Left hindlimb (tissue), 1 donor: ENCODE measurements around the gene CCL22.
A peak's percentile ranks its signal among the peaks of the same experiment; 100 is the strongest.
"Not testable (repeated sequence)": the region's sequence is repeated elsewhere in the genome, so short reads cannot be mapped to it uniquely, and the experiment has no call there.

Experiments
- DNase-seq: peaks from one replicate; pipeline ENCODE4 v3.0.0-alpha.2; 2018

The CCL22 gene

DNA sequence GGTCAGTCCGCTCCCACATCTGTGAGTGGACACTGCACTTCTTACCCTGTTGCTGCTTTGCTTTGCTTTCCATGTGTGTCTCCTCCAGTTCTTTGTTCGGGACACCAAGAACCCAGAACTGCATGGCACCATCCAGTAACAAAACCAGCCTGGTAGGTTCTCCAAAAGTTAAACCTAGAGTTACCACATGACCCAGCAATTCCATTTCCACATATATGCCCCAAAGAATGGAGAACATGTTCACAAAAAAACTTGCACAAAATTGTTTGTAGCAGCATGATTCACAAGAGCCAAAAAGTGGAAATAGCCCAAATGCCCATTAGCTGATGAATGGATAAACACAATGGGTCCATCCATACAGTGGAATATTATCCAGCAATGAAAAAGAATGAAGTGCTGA is 10.3 kb upstream of the CCL22 start:
- no peak for DNase-seq

DNA sequence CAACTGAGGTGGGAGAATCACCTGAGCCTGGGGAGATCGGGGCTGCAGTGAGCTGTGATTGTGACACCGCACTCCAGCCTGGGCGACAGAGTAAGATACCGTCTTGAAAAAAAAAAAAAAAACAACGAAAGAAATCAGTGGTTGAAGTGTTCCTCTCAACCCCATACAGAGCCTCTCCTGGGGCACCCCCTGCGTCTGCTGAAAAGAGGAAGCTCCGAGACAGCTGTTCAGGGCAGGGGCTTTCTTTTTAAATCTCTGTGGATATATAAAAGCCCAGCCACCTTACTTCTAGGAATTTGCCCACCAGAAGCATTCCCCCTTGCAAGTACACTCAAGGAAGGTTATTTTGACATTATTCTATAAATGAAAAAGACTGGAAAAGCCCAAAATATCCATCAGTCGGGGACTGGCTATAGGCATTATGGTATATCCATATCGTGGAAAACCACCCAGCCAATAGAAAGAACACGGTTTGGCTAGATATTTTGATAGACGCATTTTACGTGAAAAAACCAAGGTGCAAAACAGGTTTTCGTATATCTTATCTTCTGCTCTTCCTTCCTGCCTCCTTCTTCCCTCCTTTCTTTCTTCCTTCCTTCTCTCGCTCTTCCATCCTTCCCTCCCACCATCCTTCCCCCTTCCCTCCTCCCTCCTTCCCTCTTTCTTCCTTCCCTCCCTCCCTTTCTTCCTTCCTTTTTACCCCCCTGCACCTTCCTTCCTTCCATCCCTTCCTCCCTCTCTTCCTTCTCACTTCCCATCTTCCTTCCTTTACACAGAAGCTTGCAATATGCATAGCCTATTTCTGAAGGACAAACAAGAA is 9.2 kb upstream of the CCL22 start:
- no peak for DNase-seq

- no peak for DNase-seq
Measured at GRCh38 chr16:57352636-57353047, 5.9 kb upstream of the CCL22 start.

DNA sequence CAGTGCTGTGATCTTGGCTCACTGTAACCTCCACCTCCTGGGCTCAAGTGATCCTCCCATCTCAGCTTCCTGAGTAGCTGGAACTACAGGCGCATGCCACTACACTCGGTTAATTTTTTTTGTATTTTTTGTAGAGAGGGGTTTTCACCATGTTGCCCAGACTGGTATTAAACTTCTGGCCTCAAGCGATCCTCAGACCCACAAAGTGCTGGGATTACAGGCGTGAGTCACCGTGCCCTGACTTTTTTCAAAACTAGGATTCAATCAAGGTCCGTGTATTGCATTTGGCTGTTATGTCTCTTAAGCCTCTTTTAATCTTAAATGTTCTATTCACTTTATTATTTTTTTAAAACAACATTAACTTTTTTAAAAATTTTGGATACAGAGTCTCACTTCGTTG is 4.3 kb upstream of the CCL22 start:
- no peak for DNase-seq

- no peak for DNase-seq
Measured at GRCh38 chr16:57355898-57356414, 2.6 kb upstream of the CCL22 start.

- DNase-seq: no peak
Measured at GRCh38 chr16:57356547-57356946, 2.0 kb upstream of the CCL22 start.

DNA sequence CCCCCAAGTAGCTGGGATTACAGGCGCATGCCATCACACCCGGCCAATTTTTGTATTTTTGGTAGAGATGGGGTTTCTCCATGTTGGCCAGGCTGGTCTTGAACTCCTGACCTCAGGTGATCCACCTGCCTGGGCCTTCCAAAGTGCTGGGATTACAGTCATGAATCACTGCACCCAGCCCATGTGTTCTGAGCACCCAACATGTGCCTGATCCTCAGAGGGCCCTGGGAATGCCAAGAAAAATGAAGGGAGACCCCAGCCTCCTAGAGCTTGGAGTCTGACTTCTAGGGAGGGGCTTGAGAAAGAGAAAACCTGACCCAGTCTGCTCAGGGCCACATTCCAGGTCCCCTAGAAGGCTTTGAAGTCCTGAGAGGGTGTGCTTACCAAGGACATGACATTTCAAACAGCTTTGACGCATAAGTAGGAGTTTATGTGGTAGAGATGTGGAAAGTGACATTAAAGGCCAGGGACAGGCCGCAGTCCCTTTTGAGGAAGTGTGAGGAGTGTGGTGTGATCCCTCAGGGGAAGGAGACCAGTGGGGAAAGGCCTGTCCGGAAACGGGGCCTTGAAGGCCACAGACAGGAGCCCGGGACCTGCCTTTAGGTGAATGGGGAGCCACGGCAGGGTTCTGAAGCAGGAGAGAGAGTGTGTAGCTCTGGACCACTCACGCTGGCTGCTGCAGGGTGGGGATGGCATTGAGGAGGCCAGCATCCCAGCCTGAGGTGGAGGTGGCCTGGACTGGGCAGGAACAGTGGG is 1.1 kb upstream of the CCL22 start:
- no peak for DNase-seq

- DNase-seq: no peak
Measured at GRCh38 chr16:57358086-57358420, 530 bp upstream of the CCL22 start.

- no peak for DNase-seq
Measured at GRCh38 chr16:57360321-57360935, 1.8 kb downstream of the CCL22 start.

- DNase-seq: no peak
Measured at GRCh38 chr16:57361404-57361803, 2.8 kb downstream of the CCL22 start.

GRCh38 chr16:57364143-57364542 is 5.6 kb downstream of the CCL22 start:
- DNase-seq: no peak

DNA sequence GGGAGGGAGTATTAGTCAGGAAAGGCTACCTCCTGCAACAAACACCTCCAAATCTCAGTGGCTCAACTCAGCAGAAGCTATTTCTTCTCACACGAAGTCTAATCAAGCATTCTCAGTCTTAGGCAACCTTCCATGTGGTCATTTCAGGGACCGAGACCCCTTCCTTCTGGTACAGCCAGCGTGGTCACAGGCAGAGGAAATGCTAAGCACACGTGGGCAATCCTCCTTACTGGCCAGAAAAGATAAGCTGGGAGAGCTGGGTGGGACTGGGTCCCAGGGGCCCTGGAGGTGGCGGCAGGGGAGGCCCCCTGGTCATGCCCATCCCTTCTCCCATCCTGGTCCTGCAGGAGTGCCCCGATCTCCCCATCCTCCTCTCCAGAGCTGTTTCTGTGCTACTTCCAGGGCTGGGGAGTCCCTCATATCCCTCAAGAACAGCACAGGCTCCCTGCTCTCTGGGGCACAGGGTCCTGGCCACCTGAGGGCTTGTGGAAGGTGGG is 8.0 kb downstream of the CCL22 start:
- no peak for DNase-seq

GRCh38 chr16:57367116-57367752 is 8.7 kb downstream of the CCL22 start:
- DNase-seq: no peak

GRCh38 chr16:57371494-57372371 is 13.2 kb downstream of the CCL22 start:
- DNase-seq: no peak

- DNase-seq: peak; percentile 88
Measured at GRCh38 chr16:57372372-57373116, 14.0 kb downstream of the CCL22 start, which contains the start of gene CX3CL1. TSS of gene CX3CL1 (plus strand) at chr16:57372490. CDS start at chr16:57372569, 79 bp downstream.

DNA sequence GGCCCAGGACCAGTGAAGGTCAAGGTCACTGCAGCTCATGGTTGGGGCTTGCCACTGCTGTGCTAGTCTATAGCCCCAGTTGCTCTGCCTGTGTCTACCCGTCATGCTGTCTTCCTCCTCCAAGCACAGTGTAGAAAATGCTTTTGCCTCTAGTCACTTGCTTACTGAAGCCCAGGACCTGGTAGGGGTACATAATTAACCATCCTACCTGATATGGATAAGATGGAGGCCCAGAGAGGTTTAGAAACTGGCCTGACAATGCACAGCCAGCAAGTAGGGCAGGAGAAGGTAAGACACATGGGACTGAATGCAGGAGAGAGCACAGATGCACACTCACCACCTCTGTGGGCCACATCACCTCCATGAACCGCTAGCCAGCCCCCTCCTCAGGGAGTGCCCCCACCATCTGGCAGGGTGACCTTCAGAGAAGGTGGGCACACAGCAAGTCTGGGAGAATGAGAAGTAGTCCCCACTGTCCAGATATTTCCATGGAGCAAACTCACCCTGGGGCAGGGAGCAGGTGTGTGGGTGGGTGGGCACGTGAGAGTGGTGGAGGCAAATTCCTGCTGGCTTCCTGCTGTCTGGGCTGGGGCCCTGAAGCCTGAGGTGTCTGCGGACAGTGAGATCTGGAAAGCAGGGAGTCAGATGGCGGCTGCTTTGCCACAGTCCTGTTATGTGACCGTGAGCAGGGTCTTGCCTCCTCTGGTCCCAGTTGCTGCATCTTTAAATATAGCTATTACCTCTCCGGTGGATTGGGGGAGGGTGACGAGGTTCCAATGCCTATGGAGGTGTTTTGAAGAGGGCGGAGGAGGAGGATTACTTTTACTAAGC is 14.7 kb downstream of the CCL22 start:
- DNase-seq: no peak

DNA sequence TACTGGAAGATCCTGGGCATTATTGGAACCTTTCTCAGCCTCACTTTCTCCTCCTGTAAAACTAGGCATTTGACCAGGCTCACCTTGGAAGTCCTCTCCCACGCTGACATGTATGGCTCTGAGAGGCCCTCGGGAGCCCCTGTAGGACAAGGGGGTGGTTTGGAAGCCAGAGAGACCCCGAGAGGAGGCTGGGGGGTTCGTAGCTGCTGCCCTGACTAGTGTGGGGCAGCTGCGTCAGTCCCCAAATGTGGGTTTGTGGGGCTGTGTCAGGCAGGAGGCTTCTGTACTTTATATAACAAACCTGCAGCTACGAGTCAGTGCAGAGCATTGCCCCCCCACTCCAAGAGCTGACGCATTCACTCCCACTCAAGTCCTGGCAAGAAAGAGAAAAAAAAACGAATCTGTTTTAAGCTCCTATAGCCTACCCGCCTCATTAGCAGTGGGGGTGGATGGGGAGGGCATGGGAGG is 15.5 kb downstream of the CCL22 start:
- DNase-seq: no peak

DNA sequence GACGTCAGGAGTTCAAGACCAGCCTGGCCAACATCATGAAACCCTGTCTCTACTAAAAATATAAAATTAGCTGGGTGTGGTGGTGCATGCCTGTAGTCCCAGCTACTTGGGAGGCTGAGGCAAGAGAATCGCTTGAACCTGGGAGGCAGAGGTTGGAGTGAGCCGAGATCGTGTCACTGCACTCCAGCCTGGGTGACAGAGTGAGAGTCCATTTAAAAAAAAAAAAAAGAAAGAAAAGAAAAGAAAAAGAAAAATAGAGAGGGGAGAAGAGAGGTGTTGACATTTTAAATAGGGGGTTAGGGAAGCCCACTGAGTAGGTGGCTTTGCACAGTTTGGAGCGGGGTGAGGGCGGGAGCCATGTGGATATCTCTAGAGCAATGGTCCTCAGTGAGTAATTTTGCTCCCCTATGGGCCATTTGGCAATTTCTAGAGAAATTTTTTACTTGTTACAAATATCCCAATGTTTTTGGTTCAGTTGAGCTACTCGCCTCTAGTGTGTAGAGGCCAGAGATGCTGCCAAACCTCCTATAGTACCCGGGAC is 16.4 kb downstream of the CCL22 start:
- not testable (repeated sequence) for DNase-seq

GRCh38 chr16:57376313-57376818 is 17.8 kb downstream of the CCL22 start:
- DNase-seq: no peak
